Liver (tissue), 9 donors: Measurements from ENCODE around the gene SRC. TPM values are rescaled to one million over a fixed set of nuclear protein-coding genes. Genes with fewer than 3 reads are reported as not detected.

Source experiments
- DNase-seq: peaks from one replicate; pipeline ENCODE4 v3.0.0-alpha.2; 2017; ENCODE audit warnings: low spot score
- H3K27ac ChIP-seq, 2 donors: one replicate each; pipeline ENCODE4 v1.7.0; 2013; ENCODE audit warnings: inconsistent platforms in 2 of 2, low read length in 2 of 2, control low read depth in 1 of 2, low read depth in 1 of 2, mild to moderate bottlenecking in 1 of 2
- H3K27me3 ChIP-seq, 4 donors: one replicate each; pipeline versions ENCODE4 v1.6.1 to v1.7.0; 2013; ENCODE audit warnings: low read length in 3 of 4, inconsistent platforms in 1 of 4, mild to moderate bottlenecking in 1 of 4, moderate library complexity in 1 of 4; ENCODE audit not compliant: control insufficient read depth in 4 of 4, insufficient read depth in 4 of 4
- H3K36me3 ChIP-seq, 4 donors: one replicate each; pipeline versions ENCODE4 v1.6.1 to v1.7.0; 2013; ENCODE audit warnings: low read length in 3 of 4, mild to moderate bottlenecking in 3 of 4, low read depth in 1 of 4, moderate library complexity in 1 of 4; ENCODE audit not compliant: control insufficient read depth in 4 of 4, insufficient read depth in 3 of 4
- H3K4me1 ChIP-seq, 4 donors: one replicate each; pipeline versions ENCODE4 v1.6.1 to v1.7.0; 2013; ENCODE audit warnings: low read length in 3 of 4, mild to moderate bottlenecking in 3 of 4, moderate library complexity in 1 of 4; ENCODE audit not compliant: control insufficient read depth in 4 of 4, insufficient read depth in 4 of 4
- H3K4me3 ChIP-seq, 3 donors: one replicate each; pipeline versions ENCODE4 v1.6.1 to v1.7.0; 2013; ENCODE audit warnings: low read length in 3 of 3, control low read depth in 1 of 3, low read depth in 1 of 3, mild to moderate bottlenecking in 1 of 3
- H3K9ac ChIP-seq, 2 donors: one replicate each; pipeline ENCODE4 v1.7.0; 2013; ENCODE audit warnings: low read length in 2 of 2, mild to moderate bottlenecking in 2 of 2, moderate library complexity in 2 of 2, control low read depth in 1 of 2, low read depth in 1 of 2
- H3K9me3 ChIP-seq, 4 donors: one replicate each; pipeline versions ENCODE4 v1.6.1 to v1.7.0; 2013; ENCODE audit warnings: low read length in 3 of 4; ENCODE audit not compliant: control insufficient read depth in 4 of 4
- EGR1 ChIP-seq, 2 donors: IDR thresholded peaks; 2 replicates each; pipeline ENCODE4 v1.6.1; 2016 to 2018; ENCODE audit warnings: antibody characterized with exemption in 2 of 2, low read depth in 2 of 2
- FOXA1 ChIP-seq: IDR thresholded peaks from 2 replicates; pipeline ENCODE4 v1.6.1; 2016; ENCODE audit warnings: antibody characterized with exemption
- FOXA2 ChIP-seq: IDR thresholded peaks from 2 replicates; pipeline ENCODE4 v1.6.1; 2016; ENCODE audit warnings: antibody characterized with exemption
- GABPA ChIP-seq, 2 donors: IDR thresholded peaks in 1 of 2; conservative IDR thresholded peaks in 1 of 2; 2 replicates each; pipeline ENCODE4 v1.6.1; 2016; ENCODE audit warnings: antibody characterized with exemption in 2 of 2, mild to moderate bottlenecking in 1 of 2, moderate library complexity in 1 of 2
- HNF4A ChIP-seq, 2 donors: conservative IDR thresholded peaks; 2 replicates each; pipeline ENCODE4 v1.6.1; 2016; ENCODE audit warnings: antibody characterized with exemption in 2 of 2, mild to moderate bottlenecking in 2 of 2
- HNF4G ChIP-seq: IDR thresholded peaks from 2 replicates; pipeline ENCODE4 v1.6.1; 2016; ENCODE audit warnings: antibody characterized with exemption
- JUND ChIP-seq, 2 donors: IDR thresholded peaks; 2 replicates each; pipeline ENCODE4 v1.6.1; 2016; ENCODE audit warnings: antibody characterized with exemption in 2 of 2
- NR2F2 ChIP-seq: IDR thresholded peaks from 2 replicates; pipeline ENCODE4 v1.6.1; 2016; ENCODE audit warnings: antibody characterized with exemption
- RAD21 ChIP-seq, 2 donors: IDR thresholded peaks; 2 replicates each; pipeline ENCODE4 v1.6.1; 2016; ENCODE audit warnings: antibody characterized with exemption in 2 of 2, mild to moderate bottlenecking in 2 of 2
- RXRA ChIP-seq, 2 donors: IDR thresholded peaks; 2 replicates each; pipeline ENCODE4 v1.6.1; 2017 to 2018; ENCODE audit warnings: antibody characterized with exemption in 2 of 2, mild to moderate bottlenecking in 1 of 2
- SP1 ChIP-seq: IDR thresholded peaks from 2 replicates; pipeline ENCODE4 v1.6.1; 2018; ENCODE audit warnings: antibody characterized with exemption, mild to moderate bottlenecking
- TAF1 ChIP-seq: conservative IDR thresholded peaks from 2 replicates; pipeline ENCODE4 v1.6.1; 2016; ENCODE audit warnings: antibody characterized with exemption, mild to moderate bottlenecking
- YY1 ChIP-seq: IDR thresholded peaks from 2 replicates; pipeline ENCODE4 v1.6.1; 2016; ENCODE audit warnings: antibody characterized with exemption, mild to moderate bottlenecking
- WGBS: extraction: QIAGEN DNeasy Blood & Tissue Kit; methylation state at CpG from one replicate; pipeline ENCODE4 v1.1.7; 2013; 5-methylcytosine and 5-hydroxymethylcytosine counted together
- polyA plus RNA-seq, 2 donors: library from polyadenylated mRNA; stranded (reverse) in 1 of 2; unstranded in 1 of 2; fragments of 200-250 nt in 1 of 2; fragments of >200 nt in 1 of 2; fragmentation: Nextera tagmentation in 1 of 2; extraction: Ambion mirVana in 1 of 2; gene quantifications; one replicate each; pipeline versions ENCODE4 v1.2.1 to v1.2.3, GENCODE V29; 2013 to 2015
- total RNA-seq, 2 donors: library from RNA; depleted of rRNA; stranded (reverse); fragments of >200 nt; gene quantifications; one replicate each; pipeline ENCODE4 v1.2.3, GENCODE V29; 2014
- TF ChIP-seq, protein P1 (sequence below): IDR thresholded peaks from 2 replicates; pipeline ENCODE4 v1.6.1; 2016; ENCODE audit warnings: antibody characterized with exemption
- TF ChIP-seq, protein P2 (sequence below): IDR thresholded peaks from 2 replicates; pipeline ENCODE4 v1.6.1; 2016; ENCODE audit warnings: antibody characterized with exemption, mild to moderate bottlenecking
- TF ChIP-seq, protein P3 (sequence below): fragments of 150-350 bp; IDR thresholded peaks from 2 replicates; pipeline ENCODE4 v1.5.1; 2017; ENCODE audit warnings: improper control_type of control experiment, low read depth, low read length; ENCODE audit not compliant: missing input control
- TF ChIP-seq, protein P4 (sequence below): IDR thresholded peaks from 2 replicates; pipeline ENCODE4 v1.6.1; 2016; ENCODE audit warnings: antibody characterized with exemption
- donor health status: healthy.
- donor health status: healthy.
- donor health status: healthy.
- donor health status: healthy.
- donor health status: healthy.

The SRC gene
- total and polyA plus RNA-seq, 4 donors, result 3.3 to 21.2 (median 5.4) TPM

DNA sequence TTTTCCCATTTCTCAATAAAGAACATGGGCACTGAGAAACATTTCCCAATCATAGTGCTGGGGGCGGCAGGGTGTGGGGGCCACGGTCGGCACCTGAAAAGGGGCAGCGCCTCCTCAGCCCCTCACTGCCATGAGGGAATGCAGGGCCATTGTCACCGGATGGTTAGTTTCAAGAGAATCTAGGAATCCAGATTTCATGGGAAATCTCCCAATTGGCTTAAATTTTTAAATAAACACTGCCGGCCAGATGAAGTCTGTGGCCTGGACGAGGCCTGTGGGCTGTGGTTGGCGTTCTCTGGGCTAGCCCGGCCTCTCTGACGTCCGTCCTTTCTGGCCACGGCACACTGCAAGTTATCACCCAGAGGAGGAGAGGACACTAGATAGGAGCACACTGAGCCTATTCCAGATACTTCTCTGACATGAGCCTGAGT lies 30.9 kb upstream of the SRC start:
- H3K9ac ChIP-seq, result no peak overlapping the region
- 81% methylated on average over 12 of the region's 12 CpGs for WGBS
- no peaks in the 10 kb centered on the region for H3K4me1 ChIP-seq
- H3K27me3 ChIP-seq, result no peaks in the 10 kb centered on the region
- no peak for TF ChIP-seq JUND (IDR thresholded peaks at IDR 0.05)
- peak in 1 of 2 donors; percentile 12 for TF ChIP-seq RAD21 (IDR thresholded peaks at IDR 0.05)
- TF ChIP-seq, protein P1, sequence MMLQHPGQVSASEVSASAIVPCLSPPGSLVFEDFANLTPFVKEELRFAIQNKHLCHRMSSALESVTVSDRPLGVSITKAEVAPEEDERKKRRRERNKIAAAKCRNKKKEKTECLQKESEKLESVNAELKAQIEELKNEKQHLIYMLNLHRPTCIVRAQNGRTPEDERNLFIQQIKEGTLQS, result no peak
- no peak for DNase-seq
- H3K9me3 ChIP-seq, result no peaks in the 10 kb centered on the region
- H3K36me3 ChIP-seq, result peaks cover 0 to 25% (median 6%) of the 10 kb centered on the region in 4 donors
- H3K27ac ChIP-seq, result peak overlapping the region in 1 of 2 donors; percentile 4
- H3K4me3 ChIP-seq, result no peak overlapping the region

DNA sequence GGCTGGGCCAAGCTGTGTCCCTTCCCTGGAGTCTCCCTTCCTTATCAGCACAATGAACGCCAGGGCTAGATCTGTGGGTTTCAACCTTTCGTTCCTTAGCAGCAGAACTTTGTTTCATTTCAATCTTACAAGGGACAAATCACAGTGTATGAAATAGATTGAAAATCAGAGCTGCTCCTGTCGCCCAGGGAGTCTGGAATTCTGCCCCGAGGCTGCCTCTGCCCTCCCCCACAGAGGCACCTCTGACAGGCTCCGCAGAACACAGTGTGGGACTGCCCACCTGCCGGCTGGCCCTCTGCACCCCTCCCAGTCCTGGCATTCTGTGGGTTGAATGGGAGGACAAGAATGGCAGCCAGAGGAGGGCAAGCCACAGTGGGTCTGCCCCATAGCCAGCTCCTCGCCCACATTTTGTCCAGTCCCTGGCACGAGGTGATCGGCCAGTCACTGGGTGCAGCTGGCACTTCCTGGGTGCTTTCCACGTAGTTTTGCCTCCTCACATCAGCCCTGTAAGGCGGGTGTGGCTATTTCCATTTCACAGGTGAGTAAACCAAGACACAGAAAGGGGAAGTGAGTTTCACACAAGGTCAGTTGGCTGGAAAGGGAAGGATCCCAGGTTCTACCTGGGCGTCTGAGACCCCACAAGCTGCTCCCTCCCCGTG lies 30.4 kb upstream of the SRC start:
- H3K4me3 ChIP-seq, result no peak overlapping the region
- DNase-seq, result no peak
- peaks cover 0 to 22% (median 6%) of the 10 kb centered on the region in 4 donors for H3K36me3 ChIP-seq
- no peaks in the 10 kb centered on the region for H3K4me1 ChIP-seq
- no peak overlapping the region for H3K9ac ChIP-seq
- WGBS, result 82% methylated on average over 13 of the region's 13 CpGs
- peak; percentile 69 for TF ChIP-seq NR2F2
- TF ChIP-seq SP1, result peak; percentile 31
- TF ChIP-seq FOXA2, result no peak
- no peaks in the 10 kb centered on the region for H3K27me3 ChIP-seq
- no peaks in the 10 kb centered on the region for H3K9me3 ChIP-seq
- H3K27ac ChIP-seq, result peak overlapping the region; percentile 13 to 39

DNA sequence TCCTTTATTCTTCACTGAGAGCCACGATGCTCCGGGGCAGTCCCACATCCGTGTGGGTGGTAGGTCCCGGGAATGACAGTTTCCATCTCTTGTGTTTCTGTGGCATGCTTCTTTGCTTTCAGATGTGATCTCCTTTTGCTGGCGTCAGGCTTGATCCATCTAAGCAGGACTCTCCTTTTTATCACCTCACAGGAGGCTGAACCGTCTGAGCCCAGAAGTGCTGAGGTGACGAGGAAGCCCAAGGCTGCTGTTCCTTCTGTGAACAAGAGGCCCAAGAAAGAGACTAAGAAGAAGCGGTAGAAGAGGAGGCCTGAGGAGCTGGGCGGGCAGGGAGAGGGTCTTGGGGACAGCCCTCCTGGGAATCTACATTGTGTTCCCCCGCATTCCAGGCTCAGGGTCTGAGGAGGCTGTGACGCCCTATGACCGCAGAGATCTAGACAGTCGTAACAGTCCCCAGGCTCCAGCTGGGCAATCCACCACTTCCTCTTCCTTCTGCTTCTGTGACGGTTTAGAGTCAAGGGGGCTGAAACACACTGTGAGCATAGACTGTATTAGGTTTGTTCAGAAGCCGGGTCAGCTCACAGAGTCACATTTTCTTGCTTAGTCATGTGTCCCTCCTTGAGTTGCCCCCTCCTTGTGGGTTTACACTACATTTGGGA lies 29.7 kb upstream of the SRC start:
- TF ChIP-seq HNF4A (conservative IDR thresholded peaks at IDR 0.05), result no peak
- TF ChIP-seq GABPA (IDR thresholded peaks at IDR 0.05 in 1 of 2, conservative IDR thresholded peaks at IDR 0.05 in 1 of 2), result peak in 1 of 2 donors; percentile 24
- Histone ChIP-seq H3K27me3 (no peaks in the 10 kb centered on the region), H3K27ac (peak overlapping the region; percentile 13 to 39), H3K36me3 (peaks cover 0 to 22% (median 6%) of the 10 kb centered on the region in 4 donors), H3K4me3 (no peak overlapping the region), H3K9me3 (no peaks in the 10 kb centered on the region), H3K9ac (no peak overlapping the region), H3K4me1 (no peaks in the 10 kb centered on the region)
- no peak for DNase-seq
- WGBS, result 87% methylated on average over 15 of the region's 15 CpGs

DNA sequence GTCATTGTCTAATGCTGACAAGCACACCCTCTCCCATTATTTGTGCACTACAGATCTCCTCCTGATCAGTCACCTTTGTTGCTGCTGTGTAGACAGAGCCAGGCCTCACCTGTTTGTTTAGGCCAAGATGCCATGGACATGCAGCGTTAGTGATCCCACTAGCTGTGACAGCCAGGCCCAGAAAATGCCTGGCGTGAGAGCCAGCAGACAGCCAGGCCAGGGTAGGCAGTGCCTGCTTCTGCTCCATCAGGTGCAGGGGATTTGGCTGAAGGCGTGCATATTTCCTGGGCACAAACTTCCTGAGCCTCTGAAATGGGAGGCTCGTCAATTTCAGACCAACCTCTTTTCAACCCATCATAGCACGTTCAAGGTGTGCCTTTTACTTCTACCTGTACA lies 29.2 kb upstream of the SRC start:
- Histone ChIP-seq H3K27ac (no peak overlapping the region), H3K36me3 (peaks cover 0 to 22% (median 6%) of the 10 kb centered on the region in 4 donors), H3K4me1 (no peaks in the 10 kb centered on the region), H3K9me3 (no peaks in the 10 kb centered on the region), H3K4me3 (no peak overlapping the region), H3K27me3 (no peaks in the 10 kb centered on the region), H3K9ac (no peak overlapping the region)
- WGBS, result 93% methylated on average over 5 of the region's 5 CpGs
- DNase-seq, result no peak
- TF ChIP-seq YY1 (no peak), HNF4G (no peak), RXRA (IDR thresholded peaks at IDR 0.05) (no peak), RAD21 (IDR thresholded peaks at IDR 0.05) (no peak), NR2F2 (no peak), FOXA2 (no peak), HNF4A (conservative IDR thresholded peaks at IDR 0.05) (no peak), EGR1 (IDR thresholded peaks at IDR 0.05; ENCODE audit: low read depth in 2 of 2) (no peak), TAF1 (no peak), FOXA1 (no peak), SP1 (no peak)
- TF ChIP-seq, protein P2, sequence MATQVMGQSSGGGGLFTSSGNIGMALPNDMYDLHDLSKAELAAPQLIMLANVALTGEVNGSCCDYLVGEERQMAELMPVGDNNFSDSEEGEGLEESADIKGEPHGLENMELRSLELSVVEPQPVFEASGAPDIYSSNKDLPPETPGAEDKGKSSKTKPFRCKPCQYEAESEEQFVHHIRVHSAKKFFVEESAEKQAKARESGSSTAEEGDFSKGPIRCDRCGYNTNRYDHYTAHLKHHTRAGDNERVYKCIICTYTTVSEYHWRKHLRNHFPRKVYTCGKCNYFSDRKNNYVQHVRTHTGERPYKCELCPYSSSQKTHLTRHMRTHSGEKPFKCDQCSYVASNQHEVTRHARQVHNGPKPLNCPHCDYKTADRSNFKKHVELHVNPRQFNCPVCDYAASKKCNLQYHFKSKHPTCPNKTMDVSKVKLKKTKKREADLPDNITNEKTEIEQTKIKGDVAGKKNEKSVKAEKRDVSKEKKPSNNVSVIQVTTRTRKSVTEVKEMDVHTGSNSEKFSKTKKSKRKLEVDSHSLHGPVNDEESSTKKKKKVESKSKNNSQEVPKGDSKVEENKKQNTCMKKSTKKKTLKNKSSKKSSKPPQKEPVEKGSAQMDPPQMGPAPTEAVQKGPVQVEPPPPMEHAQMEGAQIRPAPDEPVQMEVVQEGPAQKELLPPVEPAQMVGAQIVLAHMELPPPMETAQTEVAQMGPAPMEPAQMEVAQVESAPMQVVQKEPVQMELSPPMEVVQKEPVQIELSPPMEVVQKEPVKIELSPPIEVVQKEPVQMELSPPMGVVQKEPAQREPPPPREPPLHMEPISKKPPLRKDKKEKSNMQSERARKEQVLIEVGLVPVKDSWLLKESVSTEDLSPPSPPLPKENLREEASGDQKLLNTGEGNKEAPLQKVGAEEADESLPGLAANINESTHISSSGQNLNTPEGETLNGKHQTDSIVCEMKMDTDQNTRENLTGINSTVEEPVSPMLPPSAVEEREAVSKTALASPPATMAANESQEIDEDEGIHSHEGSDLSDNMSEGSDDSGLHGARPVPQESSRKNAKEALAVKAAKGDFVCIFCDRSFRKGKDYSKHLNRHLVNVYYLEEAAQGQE, result no peak
- TF ChIP-seq, protein P3, sequence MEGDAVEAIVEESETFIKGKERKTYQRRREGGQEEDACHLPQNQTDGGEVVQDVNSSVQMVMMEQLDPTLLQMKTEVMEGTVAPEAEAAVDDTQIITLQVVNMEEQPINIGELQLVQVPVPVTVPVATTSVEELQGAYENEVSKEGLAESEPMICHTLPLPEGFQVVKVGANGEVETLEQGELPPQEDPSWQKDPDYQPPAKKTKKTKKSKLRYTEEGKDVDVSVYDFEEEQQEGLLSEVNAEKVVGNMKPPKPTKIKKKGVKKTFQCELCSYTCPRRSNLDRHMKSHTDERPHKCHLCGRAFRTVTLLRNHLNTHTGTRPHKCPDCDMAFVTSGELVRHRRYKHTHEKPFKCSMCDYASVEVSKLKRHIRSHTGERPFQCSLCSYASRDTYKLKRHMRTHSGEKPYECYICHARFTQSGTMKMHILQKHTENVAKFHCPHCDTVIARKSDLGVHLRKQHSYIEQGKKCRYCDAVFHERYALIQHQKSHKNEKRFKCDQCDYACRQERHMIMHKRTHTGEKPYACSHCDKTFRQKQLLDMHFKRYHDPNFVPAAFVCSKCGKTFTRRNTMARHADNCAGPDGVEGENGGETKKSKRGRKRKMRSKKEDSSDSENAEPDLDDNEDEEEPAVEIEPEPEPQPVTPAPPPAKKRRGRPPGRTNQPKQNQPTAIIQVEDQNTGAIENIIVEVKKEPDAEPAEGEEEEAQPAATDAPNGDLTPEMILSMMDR, result no peak
- TF ChIP-seq, protein P4, sequence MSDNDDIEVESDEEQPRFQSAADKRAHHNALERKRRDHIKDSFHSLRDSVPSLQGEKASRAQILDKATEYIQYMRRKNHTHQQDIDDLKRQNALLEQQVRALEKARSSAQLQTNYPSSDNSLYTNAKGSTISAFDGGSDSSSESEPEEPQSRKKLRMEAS, result no peak
- TF ChIP-seq, protein P1, result no peak
